IMR-90 (cell line): ENCODE results near the gene ATG14. TPM values are rescaled to one million over a fixed set of nuclear protein-coding genes. Genes with fewer than 3 reads are reported as not detected.

Experiments
- ATAC-seq: fragments of 200-7000 bp; cut with Tn5 transposase; 2 replicates; pipeline ENCODE4 v1.9.1; 2020; ENCODE audit warnings: low read depth, mild to moderate bottlenecking, moderate library complexity
- BruUV-seq: library from RNA; stranded (reverse); fragments of 400-500 nt; replicated peaks from 2 replicates; lab custom pipeline; 2021; lab: Mats Ljungman, UMichigan
- CTCF ChIA-PET: fragments of 300-600 bp; formaldehyde crosslinking; extraction: SDS; loops from one replicate; lab custom pipeline; 2021; ENCODE audit warnings: antibody characterized with exemption; lab: Yijun Ruan, JAX
- POLR2A ChIA-PET: fragments of 300-600 bp; sonication (Branson Sonifier 250); formaldehyde crosslinking; loops from one replicate; lab custom pipeline; 2022; ENCODE audit warnings: antibody characterized with exemption; ENCODE audit not compliant: unreplicated experiment; lab: Charles Lee
- DNase-seq: peaks from one replicate; pipeline ENCODE4 v3.0.0; 2013
- H2AFZ ChIP-seq: replicated peaks from 2 replicates; pipeline ENCODE3; 2013; ENCODE audit warnings: low read length, mild to moderate bottlenecking; ENCODE audit not compliant: poor library complexity
- H2AK5ac ChIP-seq: 2 replicates; pipeline ENCODE4 v1.6.1; 2013; ENCODE audit warnings: low read depth, low read length, inconsistent platforms
- H2AK9ac ChIP-seq: replicated peaks from 2 replicates; pipeline ENCODE3; 2013; ENCODE audit warnings: mild to moderate bottlenecking, low read depth, low read length, moderate library complexity; ENCODE audit not compliant: poor library complexity
- H2BK120ac ChIP-seq: 2 replicates; pipeline ENCODE4 v1.6.1; 2013; ENCODE audit warnings: low read depth, low read length, inconsistent platforms
- H2BK15ac ChIP-seq: 3 replicates; pipeline ENCODE4 v1.6.1; 2013; ENCODE audit warnings: low read depth, low read length, inconsistent platforms
- H2BK20ac ChIP-seq: 2 replicates; pipeline ENCODE4 v1.6.1; 2013; ENCODE audit warnings: low read depth, mild to moderate bottlenecking, inconsistent platforms, low read length, moderate library complexity
- H2BK5ac ChIP-seq: 2 replicates; pipeline ENCODE4 v1.6.1; 2013; ENCODE audit warnings: mild to moderate bottlenecking, low read depth, low read length, inconsistent platforms; ENCODE audit not compliant: poor library complexity, severe bottlenecking
- H3K14ac ChIP-seq: replicated peaks from 2 replicates; pipeline ENCODE4 v1.6.1; 2013; ENCODE audit warnings: low read depth, low read length, inconsistent platforms
- H3K18ac ChIP-seq: 2 replicates; pipeline ENCODE4 v1.6.1; 2013; ENCODE audit warnings: low read depth, low read length, control low read depth
- H3K23ac ChIP-seq: 2 replicates; pipeline ENCODE4 v1.6.1; 2013; ENCODE audit warnings: low read depth, low read length, inconsistent platforms
- H3K27ac ChIP-seq: 2 replicates; pipeline ENCODE4 v1.5.1; 2013; ENCODE audit warnings: mild to moderate bottlenecking, control low read depth, low read length; ENCODE audit not compliant: insufficient read depth
- H3K27me3 ChIP-seq: 2 replicates; pipeline ENCODE4 v1.6.1; 2013; ENCODE audit warnings: low read length; ENCODE audit not compliant: control insufficient read depth, insufficient read depth
- H3K36me3 ChIP-seq: 2 replicates; pipeline ENCODE4 v1.6.1; 2013; ENCODE audit warnings: low read length, mixed read lengths; ENCODE audit not compliant: control insufficient read depth, insufficient read depth
- H3K4ac ChIP-seq: 2 replicates; pipeline ENCODE4 v1.6.1; 2013; ENCODE audit warnings: low read depth, low read length, inconsistent platforms
- H3K4me1 ChIP-seq: 2 replicates; pipeline ENCODE4 v1.6.1; 2013; ENCODE audit warnings: low read length, mixed read lengths; ENCODE audit not compliant: control insufficient read depth, insufficient read depth
- H3K4me2 ChIP-seq: 2 replicates; pipeline ENCODE4 v1.6.1; 2013; ENCODE audit warnings: low read depth, mild to moderate bottlenecking, control low read depth, low read length, moderate library complexity
- H3K4me3 ChIP-seq: 2 replicates; pipeline ENCODE4 v1.5.1; 2013; ENCODE audit warnings: low read depth, mild to moderate bottlenecking, control low read depth, low read length, moderate library complexity; ENCODE audit not compliant: insufficient read depth
- H3K56ac ChIP-seq: 2 replicates; pipeline ENCODE4 v1.6.1; 2013; ENCODE audit warnings: low read length, inconsistent platforms; ENCODE audit not compliant: insufficient read depth; ENCODE audit errors: extremely low read depth
- H3K79me1 ChIP-seq, 2 experiments: 2 replicates each; pipeline ENCODE4 v1.6.1; 2013; ENCODE audit warnings: low read length in 2 of 2, inconsistent platforms in 1 of 2, low read depth in 1 of 2
- H3K9ac ChIP-seq: 2 replicates; pipeline ENCODE4 v1.6.1; 2013; ENCODE audit warnings: low read depth, low read length, control low read depth
- H3K9me1 ChIP-seq: 2 replicates; pipeline ENCODE4 v1.6.1; 2013; ENCODE audit warnings: low read length, inconsistent platforms; ENCODE audit not compliant: insufficient read depth
- H3K9me3 ChIP-seq: 2 replicates; pipeline ENCODE4 v1.6.1; 2013; ENCODE audit warnings: low read length; ENCODE audit not compliant: control insufficient read depth, insufficient read depth
- H4K20me1 ChIP-seq: 2 replicates; pipeline ENCODE4 v1.6.1; 2013; ENCODE audit warnings: low read length, inconsistent platforms; ENCODE audit not compliant: insufficient read depth
- H4K5ac ChIP-seq: 2 replicates; pipeline ENCODE4 v1.6.1; 2013; ENCODE audit warnings: mild to moderate bottlenecking, low read depth, low read length, control low read depth
- H4K8ac ChIP-seq, 2 experiments: 2 replicates each; pipeline ENCODE4 v1.6.1; 2013; ENCODE audit warnings: low read depth in 2 of 2, low read length in 2 of 2, control low read depth in 1 of 2, inconsistent platforms in 1 of 2
- H4K91ac ChIP-seq: 2 replicates; pipeline ENCODE4 v1.6.1; 2013; ENCODE audit warnings: low read depth, low read length, inconsistent platforms; ENCODE audit not compliant: insufficient read depth
- CEBPB ChIP-seq: IDR thresholded peaks from 2 replicates; pipeline ENCODE4 v1.6.1; 2012; ENCODE audit warnings: low read depth, low read length, improper control_type of control experiment
- CTCF ChIP-seq: conservative IDR thresholded peaks from 2 replicates; pipeline ENCODE4 v1.5.1; 2012; ENCODE audit warnings: mild to moderate bottlenecking, low read depth, low read length, improper control_type of control experiment
- RAD21 ChIP-seq: IDR thresholded peaks from 2 replicates; pipeline ENCODE4 v1.6.1; 2012; ENCODE audit warnings: low read length, improper control_type of control experiment
- RCOR1 ChIP-seq: IDR thresholded peaks from 2 replicates; pipeline ENCODE4 v1.6.1; 2012; ENCODE audit warnings: mild to moderate bottlenecking, low read length, improper control_type of control experiment; ENCODE audit not compliant: insufficient replicate concordance
- RFX5 ChIP-seq: IDR thresholded peaks from 2 replicates; pipeline ENCODE4 v1.8.0; 2012; ENCODE audit warnings: low read depth, mild to moderate bottlenecking, low read length, moderate library complexity
- SMC3 ChIP-seq: fragments of 150-350 bp; IDR thresholded peaks from 2 replicates; pipeline ENCODE4 v1.6.1; 2016; ENCODE audit warnings: low read depth, mild to moderate bottlenecking, antibody characterized with exemption, low read length, moderate library complexity
- WGBS, 2 experiments: methylation state at CpG; one replicate each; pipeline versions ENCODE4 v1.1.5 to v1.1.7; 2013; ENCODE audit warnings: missing lambda C conversion rate in 2 of 2; ENCODE audit not compliant: insufficient read length in 1 of 2; ENCODE audit errors: extremely low coverage in 2 of 2; 5-methylcytosine and 5-hydroxymethylcytosine counted together
- dilution Hi-C: fragments of 300-500 bp; cut with HindIII; formaldehyde crosslinking; loops from one replicate; pipeline ENCODE4 v1.14.3; 2018; ENCODE audit warnings: low sequenced_read_pairs; ENCODE audit not compliant: unreplicated experiment
- in situ Hi-C: fragments of 300-500 bp; cut with MboI; formaldehyde crosslinking; loops from 3 replicates; pipeline ENCODE4 v1.14.3; 2019; ENCODE audit warnings: low sequenced_read_pairs, inconsistent platforms, mixed read lengths
- intact Hi-C: fragments of 100-400 bp; cut with micrococcal nuclease; formaldehyde crosslinking; loops from 2 replicates; pipeline ENCODE4 v1.10.0; 2022
- polyA plus RNA-seq, 3 experiments: library from polyadenylated mRNA; depleted of rRNA; stranded (reverse); fragments of >200 nt; gene quantifications; 2 replicates each; pipeline ENCODE4 v1.2.3, GENCODE V29; 2012; ENCODE audit warnings: low replicate concordance in 1 of 3
- total RNA-seq: library from RNA; depleted of rRNA; stranded (reverse); fragments of >200 nt; gene quantifications from 2 replicates; pipeline ENCODE4 v1.2.3, GENCODE V29; 2012

Gene ATG14
- total and polyA plus RNA-seq, 2 of the 4 experiments (the other 2 are of a cell fraction), result 5.0 to 12.4 TPM

GRCh38 chr14:55430024-55430690, 18.5 kb upstream of the ATG14 start:
- H3K9me1 ChIP-seq, result no peaks in the 10 kb centered on the region
- H3K56ac ChIP-seq, result no peak overlapping the region
- no peak overlapping the region for H3K18ac ChIP-seq
- TF ChIP-seq RFX5 (no peak), RCOR1 (no peak), SMC3 (peak; percentile 68), CEBPB (no peak), CTCF (peak; percentile 72), RAD21 (peak; percentile 82)
- no peak overlapping the region for H3K14ac ChIP-seq
- H4K20me1 ChIP-seq, result no peaks in the 10 kb centered on the region
- dilution Hi-C loops (no loop called here), in situ Hi-C loops (loop anchor here (5.0 to 25.0 kb wide), 2 partner anchors 218 to 907 kb away; no protein-coding TSS in a partner anchor), intact Hi-C loops (loop anchor here (1.0 to 10.0 kb wide), 5 partner anchors 159 to 685 kb away; partner anchors contain the start of genes FBXO34 and PELI2)
- WGBS, 2 experiments, result no CpG with 5 or more reads among the region's 1 CpG
- H3K27me3 ChIP-seq, result peaks cover 6% of the 10 kb centered on the region
- ChIA-PET POLR2A (no interaction called here), CTCF (interaction anchor here (0.6 kb wide), 2 partner anchors 39 to 84 kb away, joined by 3 read pairs; no protein-coding TSS in a partner anchor)
- no peaks in the 10 kb centered on the region for H3K9me3 ChIP-seq
- ATAC-seq, result peak; percentile 93
- H3K4me1 ChIP-seq, result no peaks in the 10 kb centered on the region
- no peak overlapping the region for H2BK20ac ChIP-seq
- no peak overlapping the region for H2BK120ac ChIP-seq
- H3K4me2 ChIP-seq, result no peak overlapping the region
- H3K4me3 ChIP-seq, result no peak overlapping the region
- H3K79me1 ChIP-seq, result no peaks in the 10 kb centered on the region
- no peak overlapping the region for H3K4ac ChIP-seq
- no peak overlapping the region for H3K27ac ChIP-seq
- no peak overlapping the region for H2BK5ac ChIP-seq
- DNase-seq, result peak; percentile 86
- no peak overlapping the region for H4K8ac ChIP-seq
- no peak overlapping the region for H3K23ac ChIP-seq
- H3K36me3 ChIP-seq, result no peaks in the 10 kb centered on the region
- H2BK15ac ChIP-seq, result no peak overlapping the region
- H4K5ac ChIP-seq, result no peak overlapping the region
- H2AK9ac ChIP-seq, result no peak overlapping the region
- H4K91ac ChIP-seq, result no peak overlapping the region
- peak overlapping the region; percentile 20; the same call in 1 of the 2 replicates for H2AK5ac ChIP-seq
- no TSS peak for BruUV-seq
- H2AFZ ChIP-seq, result no peak overlapping the region
- H3K9ac ChIP-seq, result no peak overlapping the region
